Retinal pigment epithelial cell (primary cell): ENCODE measurements around the gene ARHGAP9.
A peak's percentile ranks its signal among the peaks of the same experiment; 100 is the strongest.
"Not testable (repeated sequence)": the region's sequence is repeated elsewhere in the genome, so short reads cannot be mapped to it uniquely, and the experiment has no call there.

Experiments used
- DNase-seq: peaks from one replicate; pipeline ENCODE4 v3.0.0-alpha.2; 2010; ENCODE audit warnings: low read depth
- H3K4me3 ChIP-seq: 2 replicates; pipeline ENCODE4 v1.5.1; 2011; ENCODE audit warnings: mild to moderate bottlenecking, low read length, control low read depth, moderate library complexity
- TF ChIP-seq, protein P1 (sequence below): conservative IDR thresholded peaks from 2 replicates; pipeline ENCODE4 v1.5.1; 2011; ENCODE audit warnings: low read depth, low read length, control low read depth, inconsistent platforms

Gene ARHGAP9

DNA sequence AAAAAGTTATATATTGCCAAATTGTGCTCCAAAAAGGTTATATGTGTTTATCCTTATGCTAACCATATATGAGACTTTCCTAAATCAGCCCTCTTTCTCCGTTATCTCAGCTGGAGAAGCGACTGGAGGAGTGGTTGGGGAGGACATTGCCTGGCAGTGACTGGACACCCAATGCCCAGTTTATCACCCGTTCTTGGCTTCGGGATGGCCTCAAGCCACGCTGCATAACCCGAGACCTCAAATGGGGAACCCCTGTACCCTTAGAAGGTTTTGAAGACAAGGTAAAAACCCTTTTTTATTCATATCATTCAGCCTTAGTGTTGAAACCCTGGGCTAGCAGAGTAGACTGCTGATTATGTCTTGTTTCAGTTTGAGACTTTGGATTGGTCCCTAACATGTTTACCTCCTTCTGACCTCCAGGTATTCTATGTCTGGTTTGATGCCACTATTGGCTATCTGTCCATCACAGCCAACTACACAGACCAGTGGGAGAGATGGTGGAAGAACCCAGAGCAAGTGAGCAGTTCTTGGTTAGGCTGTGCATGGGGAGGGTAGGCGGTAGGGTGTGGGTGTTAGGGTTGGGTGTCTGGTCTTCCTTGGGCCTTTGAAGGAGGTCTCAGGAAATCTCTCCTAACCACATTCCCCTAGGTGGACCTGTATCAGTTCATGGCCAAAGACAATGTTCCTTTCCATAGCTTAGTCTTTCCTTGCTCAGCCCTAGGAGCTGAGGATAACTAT is 32.1 kb upstream of the ARHGAP9 start:
- H3K4me3 ChIP-seq, result no peak overlapping the region
- DNase-seq, result no peak
- TF ChIP-seq, protein P1, sequence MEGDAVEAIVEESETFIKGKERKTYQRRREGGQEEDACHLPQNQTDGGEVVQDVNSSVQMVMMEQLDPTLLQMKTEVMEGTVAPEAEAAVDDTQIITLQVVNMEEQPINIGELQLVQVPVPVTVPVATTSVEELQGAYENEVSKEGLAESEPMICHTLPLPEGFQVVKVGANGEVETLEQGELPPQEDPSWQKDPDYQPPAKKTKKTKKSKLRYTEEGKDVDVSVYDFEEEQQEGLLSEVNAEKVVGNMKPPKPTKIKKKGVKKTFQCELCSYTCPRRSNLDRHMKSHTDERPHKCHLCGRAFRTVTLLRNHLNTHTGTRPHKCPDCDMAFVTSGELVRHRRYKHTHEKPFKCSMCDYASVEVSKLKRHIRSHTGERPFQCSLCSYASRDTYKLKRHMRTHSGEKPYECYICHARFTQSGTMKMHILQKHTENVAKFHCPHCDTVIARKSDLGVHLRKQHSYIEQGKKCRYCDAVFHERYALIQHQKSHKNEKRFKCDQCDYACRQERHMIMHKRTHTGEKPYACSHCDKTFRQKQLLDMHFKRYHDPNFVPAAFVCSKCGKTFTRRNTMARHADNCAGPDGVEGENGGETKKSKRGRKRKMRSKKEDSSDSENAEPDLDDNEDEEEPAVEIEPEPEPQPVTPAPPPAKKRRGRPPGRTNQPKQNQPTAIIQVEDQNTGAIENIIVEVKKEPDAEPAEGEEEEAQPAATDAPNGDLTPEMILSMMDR, result no peak

DNA sequence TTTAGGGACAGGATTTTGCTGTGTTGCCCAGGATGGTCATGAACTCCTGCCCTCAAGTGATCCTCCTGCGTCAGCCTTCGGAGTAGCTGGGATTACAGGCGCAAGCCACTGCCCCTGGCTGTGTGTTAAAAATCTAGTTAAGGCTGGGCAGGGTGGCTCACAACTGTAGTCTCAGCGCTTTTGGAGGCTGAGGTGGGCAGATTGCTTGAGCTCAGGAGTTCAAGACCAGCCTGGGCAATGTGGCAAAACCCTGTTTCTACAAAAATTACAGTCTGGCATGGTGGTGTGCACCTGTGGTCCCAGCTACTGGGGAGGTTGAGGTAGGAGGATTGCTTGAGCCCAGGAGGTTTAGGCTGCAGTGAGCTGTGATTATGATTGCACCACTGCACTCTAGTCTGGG is 31.5 kb upstream of the ARHGAP9 start:
- H3K4me3 ChIP-seq, result no peak overlapping the region
- no peak for DNase-seq
- TF ChIP-seq, protein P1, result no peak

DNA sequence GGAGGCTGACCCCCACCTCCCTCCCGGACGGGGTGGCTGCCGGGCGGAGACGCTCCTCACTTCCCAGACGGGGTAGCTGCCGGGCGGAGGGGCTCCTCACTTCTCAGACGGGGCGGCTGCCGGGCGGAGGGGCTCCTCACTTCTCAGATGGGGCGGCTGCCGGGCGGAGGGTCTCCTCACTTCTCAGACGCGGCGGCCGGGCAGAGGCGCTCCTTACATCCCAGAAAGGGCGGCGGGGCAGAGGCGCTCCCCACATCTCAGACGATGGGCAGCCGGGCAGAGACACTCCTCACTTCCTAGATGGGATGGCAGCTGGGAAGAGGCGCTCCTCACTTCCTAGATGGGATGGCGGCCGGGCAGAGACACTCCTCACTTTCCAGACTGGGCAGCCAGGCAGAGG is 28.1 kb upstream of the ARHGAP9 start:
- H3K4me3 ChIP-seq, DNase-seq: not testable (repeated sequence)

DNA sequence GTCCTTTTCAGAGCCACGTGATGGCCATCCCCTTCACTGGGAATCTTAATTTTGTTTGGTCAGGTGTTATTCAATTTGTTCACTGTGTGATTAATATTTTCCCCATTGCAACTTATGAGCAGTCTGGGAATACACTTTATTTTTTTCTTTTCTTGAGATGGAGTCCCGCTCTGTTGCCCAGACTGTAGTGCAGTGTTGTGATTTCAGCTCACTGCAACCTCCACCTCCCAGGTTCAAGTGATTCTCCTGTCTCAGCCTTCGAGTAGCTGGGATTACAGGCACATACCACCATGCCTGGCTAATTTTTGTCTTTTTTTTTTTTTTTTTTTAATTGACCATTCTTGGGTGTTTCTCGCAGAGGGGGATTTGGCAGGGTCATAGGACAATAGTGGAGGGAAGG is 26.9 kb upstream of the ARHGAP9 start:
- DNase-seq, H3K4me3 ChIP-seq: not testable (repeated sequence)

DNA sequence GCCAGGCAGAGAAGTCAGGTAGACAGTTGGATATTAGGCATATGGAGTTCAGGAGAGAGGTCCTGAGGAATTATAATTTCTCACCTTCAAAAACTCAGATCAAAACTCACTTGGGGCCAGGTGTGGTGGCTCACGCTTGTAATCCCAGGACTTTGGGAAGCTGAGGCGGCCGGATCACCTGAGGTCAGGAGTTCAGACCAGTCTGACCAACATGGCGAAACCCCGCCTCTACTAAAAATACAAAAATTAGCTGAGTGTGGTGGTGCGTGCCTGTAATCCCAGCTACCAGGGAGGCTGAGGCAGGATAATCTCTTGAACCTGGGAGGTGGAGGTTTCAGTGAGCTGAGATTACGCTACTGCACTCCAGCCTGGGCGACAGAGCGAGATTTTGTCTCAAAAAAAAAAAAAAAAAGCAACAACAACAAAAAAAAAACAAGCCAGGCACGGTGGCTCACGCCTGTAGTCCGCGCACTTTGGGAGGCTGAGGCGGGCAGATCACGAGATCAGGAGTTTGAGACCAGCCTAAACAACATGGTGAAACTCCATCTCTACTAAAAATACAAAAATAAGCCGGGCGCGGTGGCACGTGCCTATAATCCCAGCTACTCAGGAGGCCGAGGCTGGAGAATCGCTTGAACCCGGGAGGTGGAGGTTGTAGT is 22.8 kb upstream of the ARHGAP9 start:
- not testable (repeated sequence) for DNase-seq, H3K4me3 ChIP-seq

DNA sequence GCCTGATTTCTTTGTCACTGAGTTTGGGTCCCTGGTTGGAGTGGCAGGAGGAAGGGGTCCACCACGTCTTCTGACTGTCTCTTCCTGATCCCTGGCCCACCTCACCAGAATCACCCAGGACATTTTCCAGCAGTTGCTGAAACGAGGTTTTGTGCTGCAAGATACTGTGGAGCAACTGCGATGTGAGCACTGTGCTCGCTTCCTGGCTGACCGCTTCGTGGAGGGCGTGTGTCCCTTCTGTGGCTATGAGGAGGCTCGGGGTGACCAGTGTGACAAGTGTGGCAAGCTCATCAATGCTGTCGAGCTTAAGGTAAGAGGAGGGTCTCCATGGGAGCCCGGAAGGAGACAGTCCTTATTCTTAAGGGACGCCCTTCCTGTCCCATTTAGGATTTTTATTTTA is 20.5 kb upstream of the ARHGAP9 start:
- TF ChIP-seq, protein P1, result no peak
- no peak overlapping the region for H3K4me3 ChIP-seq
- DNase-seq, result no peak

DNA sequence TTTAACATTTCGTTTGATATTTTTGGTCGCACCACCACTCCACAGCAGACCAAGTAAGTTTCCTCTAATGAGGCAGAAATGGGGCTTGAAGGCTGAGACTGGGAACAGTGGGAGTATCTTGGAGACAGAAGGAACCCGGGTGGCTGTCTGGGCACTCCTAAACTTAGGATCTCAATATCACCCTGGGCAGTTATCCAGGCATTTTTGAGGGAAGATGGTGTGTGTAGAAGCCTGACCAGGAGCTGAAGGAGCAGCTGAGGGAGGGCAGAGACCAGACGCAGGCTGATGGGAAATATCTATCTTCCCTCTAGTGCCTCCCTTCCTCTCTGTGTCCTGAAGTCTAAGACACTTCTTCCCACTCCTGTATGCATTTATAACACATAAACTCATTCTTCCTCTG is 18.9 kb upstream of the ARHGAP9 start:
- no peak overlapping the region for H3K4me3 ChIP-seq
- no peak for DNase-seq
- TF ChIP-seq, protein P1, result no peak

DNA sequence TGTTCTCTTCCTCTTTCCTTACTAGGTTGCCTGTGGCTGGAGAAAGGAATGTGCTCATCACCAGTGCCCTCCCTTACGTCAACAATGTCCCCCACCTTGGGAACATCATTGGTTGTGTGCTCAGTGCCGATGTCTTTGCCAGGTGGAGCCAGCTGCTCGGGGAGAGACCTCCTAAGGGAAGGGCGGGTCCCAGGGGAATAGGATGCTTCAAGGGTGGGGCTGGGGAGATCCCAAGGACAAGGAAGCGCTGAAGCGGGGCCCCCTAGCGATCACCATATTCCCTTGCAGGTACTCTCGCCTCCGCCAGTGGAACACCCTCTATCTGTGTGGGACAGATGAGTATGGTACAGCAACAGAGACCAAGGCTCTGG is 18.5 kb upstream of the ARHGAP9 start:
- H3K4me3 ChIP-seq, result no peak overlapping the region
- no peak for DNase-seq
- TF ChIP-seq, protein P1, result peak; percentile 4
